WERI-Rb-1 (cell line): Measurements from ENCODE around the gene GDF3.
"Not testable (repeated sequence)": the region's sequence is repeated elsewhere in the genome, so short reads cannot be mapped to it uniquely, and the experiment has no call there.

Experiments used
- DNase-seq: peaks from one replicate; pipeline ENCODE4 v3.0.0-alpha.2; 2020
- H3K27ac ChIP-seq: fragments of 250-450 bp; sonication (Bioruptor Pico); 2 replicates; pipeline ENCODE4 v1.5.1; 2020; ENCODE audit warnings: mild to moderate bottlenecking, moderate library complexity
- H3K27me3 ChIP-seq: fragments of 250-450 bp; sonication (Bioruptor Pico); 2 replicates; pipeline ENCODE4 v1.5.1; 2021; ENCODE audit warnings: mild to moderate bottlenecking, low read depth, moderate library complexity; ENCODE audit not compliant: insufficient read depth, severe bottlenecking
- H3K36me3 ChIP-seq: fragments of 250-450 bp; sonication (Bioruptor Pico); 2 replicates; pipeline ENCODE4 v1.5.1; 2020; ENCODE audit warnings: mild to moderate bottlenecking, moderate library complexity
- H3K4me3 ChIP-seq: 2 replicates; pipeline ENCODE4 v1.5.1; 2011; ENCODE audit warnings: low read depth, mild to moderate bottlenecking, control low read depth, low read length
- H3K9me3 ChIP-seq: fragments of 250-450 bp; sonication (Bioruptor Pico); 2 replicates; pipeline ENCODE4 v1.5.1; 2021; ENCODE audit warnings: mild to moderate bottlenecking, moderate library complexity; ENCODE audit not compliant: severe bottlenecking
- TF ChIP-seq, protein P1 (sequence below): IDR thresholded peaks from 2 replicates; pipeline ENCODE4 v1.5.1; 2011; ENCODE audit warnings: low read depth, mild to moderate bottlenecking, control low read depth, inconsistent platforms, low read length

Gene GDF3

DNA sequence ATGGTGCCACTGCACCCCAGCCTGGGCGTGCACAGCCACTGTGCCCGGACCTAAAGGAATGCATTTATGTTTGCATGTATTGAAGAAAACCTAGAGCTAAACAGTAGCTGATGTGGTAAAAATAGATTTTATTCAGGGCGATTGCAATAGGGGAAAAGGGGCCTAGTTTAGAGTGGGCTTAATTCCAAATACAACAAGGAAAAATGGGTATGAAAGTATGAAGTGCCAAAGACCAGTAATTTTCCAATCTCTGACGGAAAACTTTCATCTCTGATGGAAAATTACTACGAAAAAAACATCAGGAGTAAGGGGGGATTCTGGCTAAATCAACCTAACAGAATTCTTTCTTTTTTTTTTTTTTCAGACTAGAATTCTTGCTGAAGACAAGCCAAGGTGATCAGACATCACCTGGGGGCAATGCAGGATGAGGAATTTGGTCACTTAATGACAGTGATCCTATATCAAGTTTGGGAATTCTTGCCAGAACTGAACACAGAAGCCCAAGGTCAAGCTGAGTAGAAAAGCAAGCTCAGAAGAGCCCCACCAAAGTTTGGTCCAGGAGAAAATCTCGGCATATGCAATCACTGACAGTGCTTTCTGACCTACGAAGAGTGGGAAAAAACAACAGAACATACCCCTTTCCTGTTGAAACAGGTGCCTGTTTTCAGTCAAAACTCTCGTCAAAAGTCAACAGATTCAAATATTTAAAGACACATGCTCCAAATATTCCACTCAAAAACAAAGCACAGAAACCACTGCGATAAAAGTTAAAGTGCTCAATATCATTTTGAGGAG, 16.1 kb downstream of the GDF3 start:
- Histone ChIP-seq H3K36me3 (no peaks in the 10 kb centered on the region), H3K27me3 (no peaks in the 10 kb centered on the region), H3K27ac (no peak overlapping the region), H3K4me3 (no peak overlapping the region), H3K9me3 (no peaks in the 10 kb centered on the region)
- TF ChIP-seq, protein P1, sequence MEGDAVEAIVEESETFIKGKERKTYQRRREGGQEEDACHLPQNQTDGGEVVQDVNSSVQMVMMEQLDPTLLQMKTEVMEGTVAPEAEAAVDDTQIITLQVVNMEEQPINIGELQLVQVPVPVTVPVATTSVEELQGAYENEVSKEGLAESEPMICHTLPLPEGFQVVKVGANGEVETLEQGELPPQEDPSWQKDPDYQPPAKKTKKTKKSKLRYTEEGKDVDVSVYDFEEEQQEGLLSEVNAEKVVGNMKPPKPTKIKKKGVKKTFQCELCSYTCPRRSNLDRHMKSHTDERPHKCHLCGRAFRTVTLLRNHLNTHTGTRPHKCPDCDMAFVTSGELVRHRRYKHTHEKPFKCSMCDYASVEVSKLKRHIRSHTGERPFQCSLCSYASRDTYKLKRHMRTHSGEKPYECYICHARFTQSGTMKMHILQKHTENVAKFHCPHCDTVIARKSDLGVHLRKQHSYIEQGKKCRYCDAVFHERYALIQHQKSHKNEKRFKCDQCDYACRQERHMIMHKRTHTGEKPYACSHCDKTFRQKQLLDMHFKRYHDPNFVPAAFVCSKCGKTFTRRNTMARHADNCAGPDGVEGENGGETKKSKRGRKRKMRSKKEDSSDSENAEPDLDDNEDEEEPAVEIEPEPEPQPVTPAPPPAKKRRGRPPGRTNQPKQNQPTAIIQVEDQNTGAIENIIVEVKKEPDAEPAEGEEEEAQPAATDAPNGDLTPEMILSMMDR, result no peak
- DNase-seq, result no peak

DNA sequence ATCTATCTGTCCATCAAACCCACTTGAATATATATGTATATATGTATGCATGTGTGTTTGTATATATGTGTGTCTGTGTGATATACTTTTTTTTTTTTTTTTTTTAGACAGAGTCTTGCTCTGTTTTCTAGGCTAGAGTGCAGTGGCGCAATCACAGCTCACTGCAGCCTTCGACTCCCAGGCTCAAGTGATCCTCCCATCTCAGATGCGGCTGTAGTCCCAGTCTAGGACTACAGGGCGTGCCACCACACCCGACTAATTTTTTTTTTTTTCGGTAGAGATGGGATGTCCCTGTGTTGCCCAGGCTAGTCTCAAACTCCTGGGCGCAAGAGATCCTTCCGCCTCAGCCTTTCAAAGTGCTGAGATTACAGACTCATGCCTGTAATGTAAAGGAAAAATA, 16.8 kb downstream of the GDF3 start:
- TF ChIP-seq, protein P1, result no peak

DNA sequence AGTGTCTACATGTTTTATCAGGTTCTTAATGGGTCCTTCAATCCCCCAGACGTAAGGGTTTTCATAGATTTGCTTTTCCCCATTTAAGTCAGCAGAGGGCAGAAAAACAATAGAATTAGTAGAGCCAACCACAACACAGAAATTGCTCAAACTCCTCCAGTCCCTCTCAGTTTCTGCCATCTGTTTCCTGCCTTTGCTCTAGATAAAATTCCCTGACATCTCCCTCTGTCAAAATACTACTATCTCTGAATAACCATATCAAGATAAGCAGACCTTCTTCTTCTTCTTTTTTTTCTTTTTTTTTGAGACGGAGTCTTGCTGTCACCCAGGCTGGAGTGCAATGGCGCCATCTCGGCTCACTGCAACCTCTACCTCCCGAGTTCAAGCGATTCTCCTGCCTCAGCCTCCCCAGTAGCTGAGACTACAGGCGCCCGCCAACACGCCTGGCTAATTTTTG, 18.1 kb downstream of the GDF3 start:
- H3K27me3 ChIP-seq, H3K36me3 ChIP-seq, H3K9me3 ChIP-seq, DNase-seq, H3K4me3 ChIP-seq, H3K27ac ChIP-seq: not testable (repeated sequence)
- TF ChIP-seq, protein P1, result peak; percentile 31; the same call in 1 of the 2 replicates

More for the DNA sequence above, 16.8 kb downstream of the GDF3 start:
- no peaks in the 10 kb centered on the region for H3K9me3 ChIP-seq
- no peak overlapping the region for H3K27ac ChIP-seq
- no peak overlapping the region for H3K4me3 ChIP-seq
- H3K36me3 ChIP-seq, result no peaks in the 10 kb centered on the region
- no peaks in the 10 kb centered on the region for H3K27me3 ChIP-seq
- no peak for DNase-seq

DNA sequence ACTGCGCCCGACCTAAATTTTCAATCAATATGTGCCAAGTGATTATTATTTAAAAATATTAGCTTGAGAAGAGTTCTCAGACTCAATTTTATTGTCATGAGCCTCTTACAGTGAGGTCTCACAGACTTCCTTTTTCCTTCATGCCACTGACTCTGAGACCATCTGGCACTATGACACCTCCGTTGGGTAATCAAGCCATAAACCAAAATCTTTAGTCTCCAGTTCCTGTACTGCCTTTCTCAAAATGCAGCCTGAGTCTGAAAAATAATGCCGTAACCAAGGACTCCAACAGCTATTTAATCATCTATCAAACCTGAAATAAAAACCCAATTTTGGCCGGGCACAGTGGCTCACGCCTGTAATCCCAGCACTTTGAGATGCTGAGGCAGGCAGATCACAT, 20.1 kb downstream of the GDF3 start:
- H3K9me3 ChIP-seq, H3K27me3 ChIP-seq, H3K36me3 ChIP-seq, DNase-seq, H3K4me3 ChIP-seq, H3K27ac ChIP-seq: not testable (repeated sequence)

DNA sequence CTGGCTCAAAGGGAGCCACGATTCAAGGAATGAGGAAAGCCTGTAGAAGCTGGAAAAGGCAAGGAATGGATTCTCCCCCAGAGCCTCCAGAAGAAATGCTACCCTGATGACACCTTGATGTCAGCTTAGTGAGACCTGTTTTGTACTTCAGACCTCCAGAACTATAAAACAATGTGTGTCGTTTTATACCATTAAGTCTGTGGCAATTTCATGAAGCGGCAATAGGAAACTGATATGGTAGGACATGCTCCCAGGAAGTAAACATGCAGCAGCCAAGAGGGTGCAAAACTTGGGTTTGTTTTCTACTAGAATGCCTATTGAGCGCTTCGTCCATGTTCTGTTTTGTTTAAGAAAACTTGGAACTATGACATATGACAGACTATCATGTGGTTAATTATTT, 27.4 kb downstream of the GDF3 start:
- no peak for DNase-seq
- Histone ChIP-seq H3K27ac (no peak overlapping the region), H3K9me3 (no peaks in the 10 kb centered on the region), H3K4me3 (no peak overlapping the region), H3K27me3 (no peaks in the 10 kb centered on the region), H3K36me3 (no peaks in the 10 kb centered on the region)
- TF ChIP-seq, protein P1, result no peak

DNA sequence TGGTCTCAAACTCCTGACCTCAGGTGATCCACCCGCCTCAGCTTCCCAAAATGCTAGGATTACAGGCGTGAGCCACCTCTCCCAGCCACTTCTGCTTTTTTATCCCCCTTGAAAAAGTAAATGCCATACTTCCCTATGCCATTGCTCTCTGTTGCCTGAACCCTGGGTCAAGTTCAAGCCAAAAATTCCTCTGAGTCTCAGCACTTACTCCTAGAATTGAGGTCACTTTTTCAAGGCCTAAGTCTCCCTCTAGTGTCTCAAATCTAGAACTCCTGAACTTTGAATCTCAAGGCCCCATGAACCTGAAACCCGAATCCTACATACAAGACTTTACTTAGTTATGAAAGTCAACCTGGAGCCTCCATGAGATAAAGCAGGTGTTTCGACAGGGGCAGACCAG, 28.4 kb downstream of the GDF3 start:
- H3K27ac ChIP-seq, result no peak overlapping the region
- TF ChIP-seq, protein P1, result 0 out of 2 replicates have a peak, but pooled peaks have one; percentile 19
- no peaks in the 10 kb centered on the region for H3K36me3 ChIP-seq
- DNase-seq, result no peak
- no peaks in the 10 kb centered on the region for H3K27me3 ChIP-seq
- H3K9me3 ChIP-seq, result no peaks in the 10 kb centered on the region
- no peak overlapping the region for H3K4me3 ChIP-seq
